SK-N-MC (cell line): ENCODE measurements around the gene CPM.

Experiments used
- EZH2 ChIP-seq: fragments of 200-600 bp; sonication (generic); IDR thresholded peaks from one replicate; pipeline ENCODE4 v1.6.1; 2017; ENCODE audit warnings: antibody characterized with exemption
- POLR2AphosphoS5 ChIP-seq: IDR thresholded peaks from 2 replicates; pipeline ENCODE4 v1.6.1; 2012; ENCODE audit warnings: mild to moderate bottlenecking, low read depth, low read length, borderline replicate concordance

- TF ChIP-seq EZH2 = no peak
- no peak for TF ChIP-seq POLR2AphosphoS5
These were observed 33.7 kb downstream of the CPM start for GRCh38 chr12:68899251-68899771.
